GM19467 (cell line): ENCODE measurements around the gene MGMT.

Experiments used
- ATAC-seq: cut with Tn5 transposase; IDR thresholded peaks from one replicate; pipeline ENCODE4 v1.9.1; 2021; ENCODE audit warnings: mild to moderate bottlenecking, moderate library complexity; ENCODE audit not compliant: unreplicated experiment

The MGMT gene

DNA sequence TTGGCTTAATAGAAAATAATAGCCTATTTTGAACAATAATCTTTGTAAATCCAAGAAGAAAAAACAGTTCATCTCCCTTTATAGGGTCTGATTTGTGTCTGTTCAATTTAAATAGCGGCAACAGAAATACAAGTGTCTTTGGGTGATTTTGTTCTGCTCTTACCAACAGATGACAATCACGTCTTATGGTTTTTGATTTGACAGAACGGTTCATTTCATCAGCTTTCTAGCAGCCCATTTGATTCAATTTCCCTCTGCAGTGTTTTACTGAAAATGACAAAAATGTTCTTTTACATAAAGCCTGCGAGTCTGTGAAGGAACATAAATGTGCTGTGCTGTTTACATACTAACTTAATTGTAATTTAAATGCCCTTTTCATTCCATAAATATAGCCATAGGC lies 180.5 kb downstream of the MGMT start:
- no peak for ATAC-seq

DNA sequence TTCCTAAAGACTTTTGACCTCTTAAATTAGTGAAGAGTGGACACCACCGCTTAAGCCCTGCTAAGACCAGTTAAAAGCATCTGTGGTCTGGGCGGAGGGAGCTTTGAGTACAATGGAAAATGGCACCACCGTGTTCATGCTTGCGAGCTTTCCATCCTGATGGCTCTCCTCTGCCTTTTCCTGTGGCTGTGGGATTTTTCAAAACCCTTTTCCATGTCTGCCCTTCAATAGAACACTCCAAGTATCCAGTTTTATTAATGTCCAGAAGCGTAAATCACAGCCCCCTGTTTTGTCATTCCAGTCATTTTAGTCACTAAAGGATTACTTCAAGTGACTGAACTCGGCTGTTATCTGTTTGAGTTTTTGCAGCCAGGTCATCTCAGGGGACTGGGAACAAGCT lies 181.8 kb downstream of the MGMT start:
- ATAC-seq: no peak

DNA sequence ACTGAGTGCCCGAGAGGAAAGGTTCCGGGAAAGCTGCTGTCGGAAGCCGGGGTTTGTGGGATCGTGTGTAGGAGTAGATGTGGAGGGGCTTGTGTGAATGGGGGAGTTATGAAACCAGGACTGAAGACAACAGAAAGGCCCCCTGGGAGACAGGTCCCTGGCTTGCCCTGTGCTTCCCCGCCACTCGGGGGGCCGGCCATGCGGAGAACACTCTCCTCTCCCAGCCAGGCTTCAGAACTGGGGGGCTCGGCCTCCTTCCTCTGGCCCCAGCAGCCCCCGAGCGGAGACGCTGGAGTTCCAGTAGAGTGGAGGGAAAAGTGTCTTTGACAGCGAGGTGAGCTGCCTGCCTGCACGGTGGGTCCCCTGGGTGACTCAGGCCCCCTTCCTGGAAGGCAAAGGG lies 185.0 kb downstream of the MGMT start:
- no peak for ATAC-seq

DNA sequence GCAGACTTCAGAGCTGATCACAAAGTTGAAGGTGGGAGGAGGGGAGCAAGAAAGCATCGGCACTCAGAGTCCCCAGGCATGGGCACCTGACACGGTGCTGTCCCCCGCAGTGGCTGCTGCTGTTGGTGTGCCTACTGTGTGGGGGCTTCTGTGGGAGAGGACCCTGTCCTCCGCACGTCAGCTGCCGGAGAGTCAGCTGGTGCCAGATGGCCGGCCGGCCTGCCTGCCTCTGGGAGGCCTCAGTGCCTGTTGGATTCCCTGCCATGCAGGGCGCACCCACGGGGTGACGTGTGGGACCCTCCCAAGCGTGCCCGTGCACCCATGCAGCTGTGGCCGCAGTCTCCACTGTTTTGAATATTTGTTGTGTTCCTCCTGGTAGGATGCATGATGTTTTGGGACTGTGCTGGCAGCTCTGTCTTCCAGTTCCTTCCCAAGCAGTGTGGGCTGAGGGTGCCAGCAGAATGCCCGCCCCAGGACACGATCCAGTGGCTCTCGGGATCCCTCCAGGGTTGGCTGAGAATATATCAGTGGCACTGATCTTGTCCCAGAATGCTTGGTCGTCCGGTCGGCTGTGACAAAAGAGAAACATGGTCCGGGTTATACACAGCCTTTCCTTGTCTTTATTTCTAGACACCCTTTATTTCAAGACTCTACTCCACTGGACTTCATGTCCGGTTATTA lies 185.6 kb downstream of the MGMT start:
- ATAC-seq: no peak

DNA sequence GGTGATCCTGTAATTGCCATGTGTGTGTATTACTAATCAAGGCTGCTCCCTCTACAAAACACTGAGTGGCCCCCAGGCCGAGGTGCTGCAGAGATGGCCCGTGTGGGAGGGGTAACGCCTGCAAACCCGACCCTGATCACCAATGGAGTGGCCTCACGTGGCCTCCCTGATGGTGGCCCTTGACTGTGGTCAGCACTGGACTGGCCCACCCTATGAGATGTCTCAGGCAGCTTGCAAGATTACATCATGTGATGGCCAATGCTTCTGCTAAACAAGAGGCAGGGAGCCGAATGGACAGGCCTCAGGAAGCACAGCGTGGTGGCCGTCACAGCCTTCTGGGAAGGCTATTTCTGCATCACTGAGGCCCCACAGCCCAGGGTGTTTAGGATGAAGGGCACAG lies 186.4 kb downstream of the MGMT start:
- ATAC-seq: no peak

DNA sequence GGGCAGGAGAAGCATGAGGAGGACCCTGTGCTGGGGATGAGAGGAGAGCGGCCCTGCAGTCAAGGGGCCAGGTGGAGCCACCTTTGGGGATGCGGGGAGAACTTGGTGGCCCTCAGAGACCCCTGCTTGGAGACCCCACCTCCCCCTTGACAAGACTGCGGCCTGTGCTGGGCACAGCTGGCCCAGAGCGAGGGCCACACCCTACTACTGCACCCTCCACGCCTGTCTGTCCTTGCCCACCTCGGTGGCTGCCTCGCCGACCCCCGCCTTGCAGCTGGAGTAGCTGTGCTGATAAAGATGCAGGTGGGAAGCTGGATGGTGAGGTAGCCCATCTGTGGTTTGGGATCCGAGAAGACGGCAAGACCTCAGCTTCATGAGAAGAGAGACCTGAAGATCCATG lies 186.8 kb downstream of the MGMT start:
- ATAC-seq: no peak

DNA sequence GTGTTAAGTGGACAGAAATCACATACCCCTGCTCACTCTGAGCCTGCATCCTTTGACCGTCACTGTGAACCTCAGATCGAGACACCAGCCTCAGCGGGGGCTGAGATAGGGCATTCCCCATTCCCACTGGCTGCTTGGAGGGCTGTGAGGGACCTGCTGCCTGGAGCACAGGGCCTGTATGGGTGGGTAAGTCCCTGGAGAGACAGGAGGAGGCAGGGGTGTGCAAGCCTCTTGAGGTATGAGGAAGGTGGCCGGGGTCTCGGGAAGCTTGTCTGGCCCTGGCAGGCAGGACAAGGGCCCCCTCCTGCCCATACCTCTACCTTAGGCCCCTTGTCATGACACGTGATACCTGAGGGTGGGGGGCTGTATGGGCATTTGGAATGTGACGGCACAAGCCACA lies 187.4 kb downstream of the MGMT start:
- no peak for ATAC-seq

DNA sequence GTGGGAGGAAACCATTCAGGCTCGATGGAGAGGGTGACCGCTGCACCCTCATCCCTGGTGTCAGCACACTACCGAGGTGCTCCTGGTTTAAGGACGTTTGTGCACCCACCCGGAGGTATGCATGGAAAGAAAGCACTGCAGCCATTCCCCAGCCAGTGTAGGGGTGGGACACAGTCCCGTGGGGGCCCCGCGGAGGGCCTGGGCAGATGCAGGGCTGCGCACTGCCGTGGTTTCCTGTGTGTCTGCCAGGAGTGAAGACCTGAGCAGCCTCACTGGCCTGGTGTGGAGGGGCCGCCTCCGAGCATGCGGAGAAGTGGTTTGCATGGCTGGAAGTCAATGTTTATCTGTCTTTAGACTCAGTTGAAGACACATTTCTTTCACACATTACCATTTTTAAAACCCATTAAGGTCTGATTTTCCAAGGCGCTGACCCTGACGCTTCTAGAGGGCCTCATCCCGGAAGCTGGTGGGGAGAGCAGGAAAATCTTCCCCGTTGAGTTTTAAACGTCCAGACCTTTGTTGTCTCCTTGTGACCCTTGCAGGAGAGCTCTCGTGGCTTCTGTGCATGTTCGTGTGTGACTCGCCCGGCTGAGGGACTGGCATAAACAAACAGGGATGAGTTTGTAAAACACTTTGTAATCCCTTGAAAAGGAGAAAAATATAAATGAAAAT lies 188.1 kb downstream of the MGMT start:
- no peak for ATAC-seq

DNA sequence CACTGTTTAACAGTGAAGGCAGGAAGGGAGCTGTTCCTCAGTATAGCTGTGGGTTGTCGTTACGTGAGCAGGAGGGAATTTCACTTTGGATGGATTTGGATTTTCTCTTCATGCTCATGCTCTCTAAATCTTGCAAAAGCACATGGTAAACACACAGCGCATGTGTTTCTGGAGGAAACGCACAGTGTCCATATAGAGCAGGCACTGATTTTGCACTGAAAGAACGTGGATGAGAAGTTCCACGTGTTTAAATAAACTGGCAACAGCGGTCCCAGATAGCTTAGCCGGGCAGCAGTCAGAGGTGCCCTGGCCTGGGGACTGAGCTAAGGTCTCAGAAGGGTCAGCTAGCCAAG lies 188.6 kb downstream of the MGMT start:
- no peak for ATAC-seq

DNA sequence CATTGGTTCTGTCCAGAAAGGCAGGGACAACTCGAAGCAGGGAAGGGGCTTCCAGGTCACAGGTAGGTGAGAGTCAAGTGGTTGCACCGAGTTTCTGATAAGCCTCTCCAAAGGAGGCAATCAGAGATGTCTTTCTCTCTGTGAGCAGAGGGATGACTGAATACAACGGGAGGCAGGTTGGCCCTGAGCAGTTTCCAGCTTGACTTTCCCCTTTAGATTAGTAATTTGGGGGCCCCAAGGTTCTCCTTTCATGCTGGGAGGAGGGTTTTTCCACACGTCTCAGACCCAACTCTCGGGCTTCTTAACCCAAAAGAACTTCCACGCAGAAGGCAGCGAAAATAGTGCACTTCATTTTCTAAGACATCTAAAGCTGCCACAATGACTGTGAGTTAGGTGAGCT lies 189.6 kb downstream of the MGMT start:
- ATAC-seq: no peak

DNA sequence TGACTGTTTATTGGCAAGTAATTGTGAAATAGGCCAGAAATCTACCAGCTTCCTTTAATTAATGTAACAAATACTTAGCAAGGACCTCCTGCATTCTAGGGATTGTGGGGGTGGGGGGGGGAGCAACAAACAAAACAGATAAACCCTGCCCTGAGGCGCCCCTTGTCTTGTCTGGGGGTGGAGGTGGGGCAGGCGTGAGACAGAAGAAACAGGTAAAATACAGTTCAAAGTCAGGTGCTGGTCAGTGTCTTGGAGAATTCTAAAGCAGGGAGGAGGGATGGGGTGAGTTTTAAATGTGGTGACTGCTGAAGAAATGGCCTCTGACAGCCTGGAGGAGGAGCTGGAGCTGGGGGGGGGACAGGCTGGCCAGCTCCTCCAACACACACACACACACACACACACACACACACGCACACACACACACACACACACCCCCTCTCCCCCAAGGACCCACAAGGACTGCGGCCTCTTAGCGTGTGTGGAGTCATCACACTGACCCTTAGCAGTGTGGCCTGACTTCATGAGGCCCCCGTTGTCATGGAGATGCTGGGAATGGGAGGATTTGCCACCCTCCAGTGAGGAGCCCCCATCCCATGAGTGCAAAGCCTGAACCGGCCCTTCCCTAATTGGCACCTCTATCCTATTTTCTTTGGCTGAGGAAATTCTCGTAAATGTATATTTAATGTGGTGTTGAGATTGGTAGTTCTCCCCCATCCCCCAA lies 190.4 kb downstream of the MGMT start:
- ATAC-seq: no peak

DNA sequence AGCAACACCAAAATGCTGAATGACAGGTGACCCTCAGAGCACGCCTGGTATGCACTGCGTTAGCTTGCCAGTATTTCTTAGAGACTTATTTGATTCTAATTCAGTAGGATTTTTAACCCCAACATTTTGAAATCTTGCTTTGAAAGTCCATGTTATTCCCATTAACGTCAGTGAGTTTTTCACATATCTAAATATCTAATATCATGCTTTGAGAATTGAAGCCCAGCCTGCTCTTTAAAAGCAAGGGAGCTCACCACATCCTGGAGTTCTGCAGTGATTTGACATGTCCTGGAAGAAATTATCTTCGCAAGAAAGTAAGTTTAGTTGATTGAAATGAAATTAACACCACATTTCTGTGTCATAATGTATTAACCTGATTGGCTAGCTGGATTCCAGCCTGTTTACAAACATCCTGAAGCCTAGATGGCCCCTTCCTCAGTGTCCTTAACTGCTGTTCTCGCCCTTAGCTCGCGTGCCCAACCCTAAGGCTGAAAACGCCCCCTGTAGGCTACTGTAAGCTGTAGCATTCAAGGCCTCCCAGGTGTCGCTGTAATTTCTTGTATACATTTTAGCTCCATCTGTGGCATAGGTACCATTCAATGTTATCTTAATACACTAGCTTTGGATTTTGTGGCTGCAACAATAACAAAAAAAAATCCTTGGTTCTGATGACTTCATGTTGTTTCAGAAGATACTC lies 191.5 kb downstream of the MGMT start:
- ATAC-seq: no peak

DNA sequence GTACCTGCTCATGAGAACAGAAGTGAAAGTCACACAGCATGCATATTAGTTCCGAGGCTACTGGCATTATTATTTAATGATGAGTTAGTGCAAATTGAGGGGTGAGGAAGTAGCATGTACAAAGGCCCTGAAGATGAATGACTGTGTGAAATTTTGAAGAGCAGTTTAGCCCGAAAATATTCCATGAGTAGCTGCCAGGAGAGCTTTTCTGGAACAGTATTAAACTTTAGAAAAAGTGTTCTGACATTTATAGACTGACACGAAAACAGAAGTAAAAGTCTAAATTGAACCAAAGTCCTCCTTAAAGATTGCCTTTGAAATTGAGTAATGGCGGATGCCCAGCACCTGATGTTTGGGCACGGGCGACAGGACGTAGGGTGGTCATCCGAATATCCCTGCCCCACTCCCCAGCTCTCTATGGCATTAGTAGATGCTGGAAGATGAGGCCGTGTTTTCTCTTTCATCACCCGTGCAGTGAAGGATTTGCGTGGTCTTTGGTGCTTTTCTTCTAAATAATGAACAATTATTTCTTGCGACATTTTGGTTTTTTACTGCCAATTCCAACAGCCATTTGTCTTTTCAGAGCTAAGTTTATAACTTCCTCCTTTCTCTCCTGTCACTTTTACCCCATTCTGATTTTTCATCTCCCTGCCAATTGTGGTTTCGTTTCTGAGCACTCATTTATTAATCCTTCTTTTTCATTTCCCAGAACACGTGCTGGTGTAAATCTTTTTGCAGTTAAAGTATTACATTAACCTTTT lies 192.6 kb downstream of the MGMT start:
- ATAC-seq: no peak

DNA sequence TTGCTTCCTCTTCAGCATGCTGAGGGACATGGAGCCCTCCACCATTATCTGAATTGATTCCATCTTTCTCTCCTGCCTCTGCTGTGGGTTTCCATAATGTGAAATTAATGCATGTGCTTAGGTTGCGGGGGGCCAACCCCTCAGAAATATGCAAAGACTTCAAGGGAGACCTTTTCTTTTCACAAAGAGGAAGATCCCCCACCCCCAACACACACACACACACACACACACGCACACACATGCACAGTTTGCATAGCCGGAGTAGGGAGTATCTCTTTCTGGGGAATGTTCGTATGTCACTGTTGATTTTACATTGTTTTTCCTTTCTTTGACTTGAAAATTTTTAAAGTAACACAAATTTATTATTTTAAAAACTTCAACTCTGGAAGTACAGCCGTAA lies 193.5 kb downstream of the MGMT start:
- ATAC-seq: no peak

DNA sequence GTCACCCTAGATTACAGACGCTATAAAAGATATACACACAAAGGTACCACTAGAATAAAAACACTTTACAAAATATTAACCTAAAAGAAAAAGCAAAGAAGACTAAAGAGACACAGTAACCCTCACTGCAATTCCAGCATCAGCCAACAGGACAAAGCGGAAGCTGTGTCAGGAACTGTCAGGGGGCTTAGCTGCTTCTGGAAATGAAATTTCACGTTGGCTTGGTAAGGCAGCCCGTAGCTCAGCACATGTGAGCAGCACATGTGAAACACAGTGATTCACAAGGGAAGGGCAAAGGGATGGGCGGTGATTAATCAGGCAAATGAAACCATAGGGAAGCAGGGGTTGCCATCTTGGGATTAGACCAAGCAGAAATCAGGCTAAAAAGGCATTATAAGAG lies 195.4 kb downstream of the MGMT start:
- no peak for ATAC-seq

DNA sequence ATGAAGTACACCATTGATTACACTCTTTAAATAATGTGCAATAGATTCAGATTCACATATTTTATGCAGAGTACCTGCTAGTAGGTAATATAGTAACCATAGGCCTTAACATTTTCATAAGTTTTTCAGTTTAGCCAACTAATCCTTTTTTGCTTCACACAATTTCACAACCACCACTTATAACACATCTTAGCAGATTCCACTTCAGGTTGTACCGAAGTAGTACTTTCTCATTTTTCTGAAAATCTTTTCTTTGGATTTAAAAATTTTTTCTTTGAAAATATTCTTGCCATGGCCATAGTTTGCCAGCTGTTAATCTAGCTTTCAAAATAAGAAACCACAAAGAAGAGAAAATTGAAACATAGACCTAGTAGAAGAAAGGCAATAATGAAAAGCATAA lies 203.1 kb downstream of the MGMT start:
- ATAC-seq: no peak

DNA sequence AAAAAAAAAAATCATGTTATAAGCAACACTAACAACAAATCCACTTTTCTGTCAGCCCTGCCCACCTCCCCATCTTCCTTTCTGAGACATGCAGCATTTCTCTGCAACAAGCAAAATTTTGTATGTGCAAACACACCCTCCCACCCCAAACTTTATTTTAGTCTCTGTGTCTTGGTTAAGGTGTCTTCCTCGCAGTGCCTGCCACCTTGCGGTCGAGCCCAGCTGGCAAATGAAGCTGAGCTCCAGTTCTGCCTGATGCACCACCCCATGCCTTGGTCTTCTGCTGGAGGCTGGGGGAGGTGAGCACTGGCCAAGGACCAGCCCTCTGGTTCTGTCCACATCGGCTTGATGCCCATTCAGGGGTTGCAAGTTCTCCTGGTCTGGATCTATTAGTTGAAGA lies 206.3 kb downstream of the MGMT start:
- ATAC-seq: no peak

DNA sequence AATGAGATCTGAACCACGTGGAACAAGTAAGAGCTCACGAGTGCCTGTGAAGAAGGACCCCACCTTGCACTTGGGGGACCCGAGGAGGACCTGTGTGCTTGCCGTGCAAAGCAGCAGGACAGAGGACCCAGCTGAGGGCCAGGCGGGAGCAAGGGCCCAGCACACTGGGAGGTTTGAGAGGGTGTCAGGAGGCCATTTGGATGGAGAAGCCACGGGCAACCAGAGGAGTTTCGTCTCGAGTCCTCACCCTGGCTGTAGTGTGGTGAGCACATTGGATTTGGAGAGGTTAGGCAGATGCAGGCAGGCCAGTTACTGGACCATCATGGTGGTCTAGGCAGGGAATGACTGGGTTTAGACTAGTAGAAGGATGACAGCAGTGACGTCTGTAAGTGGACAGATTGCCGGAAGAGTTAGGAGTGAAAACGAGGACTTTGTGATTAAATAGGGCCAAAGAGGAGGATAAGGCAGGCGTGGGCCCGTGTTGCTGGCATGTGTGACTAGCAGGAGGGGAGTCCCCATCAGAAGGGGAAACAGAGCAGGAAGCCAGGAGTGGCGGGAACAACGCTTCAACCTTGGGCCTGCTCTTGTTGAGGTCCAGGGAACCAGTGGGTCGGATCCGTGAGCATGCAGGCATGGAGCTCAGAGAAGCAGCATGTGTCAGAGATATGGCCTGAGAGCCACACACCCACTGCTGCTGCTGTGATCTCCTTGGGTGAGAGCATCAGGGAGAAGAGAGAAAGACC lies 208.2 kb downstream of the MGMT start:
- no peak for ATAC-seq

DNA sequence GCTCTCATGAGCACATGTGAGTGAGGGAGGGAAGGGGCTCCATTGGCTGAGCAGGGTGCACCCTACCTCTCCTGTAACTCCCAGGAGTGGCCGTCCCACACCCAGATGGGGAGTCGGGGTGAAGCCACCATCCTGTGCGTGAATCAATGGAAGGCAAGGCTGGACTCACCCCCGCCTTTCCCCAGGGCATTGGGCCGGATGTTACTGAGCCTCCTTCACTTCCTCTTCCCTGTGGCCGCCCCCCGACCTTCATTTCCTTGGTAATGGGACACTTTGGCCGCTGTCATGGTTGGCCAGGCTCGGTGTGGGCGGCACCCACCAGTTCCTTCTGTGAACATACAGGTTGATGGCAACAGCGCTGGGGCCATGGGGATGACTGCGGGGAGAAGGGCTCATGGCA lies 209.0 kb downstream of the MGMT start:
- ATAC-seq: no peak

DNA sequence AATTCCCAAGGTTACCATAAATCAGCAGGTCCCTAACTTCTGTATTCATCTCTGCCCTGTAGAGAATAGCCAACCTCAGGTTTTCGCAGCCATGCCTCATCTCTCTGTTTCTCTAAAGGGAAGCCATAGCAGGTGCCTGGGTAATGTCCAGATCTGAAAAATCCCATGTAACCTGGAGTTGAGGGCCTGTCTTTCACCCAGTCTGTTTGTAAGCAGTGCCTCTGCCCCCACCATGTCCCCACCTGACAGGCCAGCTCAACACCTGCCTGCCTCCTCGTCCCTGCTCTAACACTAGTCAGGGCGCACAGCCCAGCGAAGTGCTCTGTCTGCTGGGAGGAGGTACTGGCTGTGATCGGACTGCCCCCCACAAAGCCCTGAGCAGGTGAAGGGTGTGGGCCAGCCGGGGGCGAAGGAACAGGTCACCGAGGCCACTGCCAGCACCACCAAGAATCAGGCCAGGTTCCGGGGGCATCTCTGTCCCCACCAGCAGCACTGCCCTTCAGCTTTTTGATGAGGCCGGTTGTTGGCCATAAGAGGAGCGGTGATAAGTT lies 210.4 kb downstream of the MGMT start:
- no peak for ATAC-seq
